C4-2B (cell line): ENCODE measurements around the gene POLR2M.

Experiments
- H3K27ac ChIP-seq: fragments of 450-650 bp; 2 replicates; pipeline ENCODE4 v1.5.1; 2017
- CTCF ChIP-seq: fragments of 450-650 bp; conservative IDR thresholded peaks from 2 replicates; pipeline ENCODE4 v1.5.1; 2017; ENCODE audit warnings: mild to moderate bottlenecking
- ZFX ChIP-seq: fragments of 450-650 bp; IDR thresholded peaks from 2 replicates; pipeline ENCODE4 v1.6.1; 2017

The POLR2M gene

GRCh38 chr15:57730876-57731275 is 24.4 kb downstream of the POLR2M start:
- no peak for TF ChIP-seq ZFX
- no peak for TF ChIP-seq CTCF
- H3K27ac ChIP-seq = no peak overlapping the region

GRCh38 chr15:57731530-57732103 is 25.1 kb downstream of the POLR2M start:
- TF ChIP-seq ZFX (no peak), CTCF (no peak)
- H3K27ac ChIP-seq = no peak overlapping the region

- peak; percentile 97 for TF ChIP-seq CTCF
- TF ChIP-seq ZFX = no peak
- H3K27ac ChIP-seq = no peak overlapping the region
Measured at GRCh38 chr15:57732526-57733331, 26.2 kb downstream of the POLR2M start.

GRCh38 chr15:57734860-57735259 is 28.3 kb downstream of the POLR2M start:
- TF ChIP-seq CTCF = no peak
- TF ChIP-seq ZFX = no peak
- no peak overlapping the region for H3K27ac ChIP-seq

GRCh38 chr15:57735431-57735830 is 28.9 kb downstream of the POLR2M start:
- TF ChIP-seq ZFX (no peak), CTCF (no peak)
- peak overlapping the region; percentile 18; the same call in 1 of the 2 replicates for H3K27ac ChIP-seq

GRCh38 chr15:57735891-57736290 is 29.4 kb downstream of the POLR2M start:
- no peak for TF ChIP-seq ZFX
- no peak for TF ChIP-seq CTCF
- no peak overlapping the region; the same call in 1 of the 2 replicates for H3K27ac ChIP-seq

GRCh38 chr15:57736591-57736990 is 30.1 kb downstream of the POLR2M start:
- TF ChIP-seq CTCF (no peak), ZFX (no peak)
- no peak overlapping the region for H3K27ac ChIP-seq
